GM12873 (cell line): ENCODE results near the gene DENND5B.

ENCODE experiments used
- TF ChIP-seq, protein P1 (sequence below): IDR thresholded peaks from 2 replicates; pipeline ENCODE4 v1.5.1; 2012; ENCODE audit warnings: low read depth, mild to moderate bottlenecking, moderate library complexity, low read length, control low read depth; ENCODE audit not compliant: insufficient read depth; ENCODE audit errors: missing control alignments

DENND5B gene

DNA sequence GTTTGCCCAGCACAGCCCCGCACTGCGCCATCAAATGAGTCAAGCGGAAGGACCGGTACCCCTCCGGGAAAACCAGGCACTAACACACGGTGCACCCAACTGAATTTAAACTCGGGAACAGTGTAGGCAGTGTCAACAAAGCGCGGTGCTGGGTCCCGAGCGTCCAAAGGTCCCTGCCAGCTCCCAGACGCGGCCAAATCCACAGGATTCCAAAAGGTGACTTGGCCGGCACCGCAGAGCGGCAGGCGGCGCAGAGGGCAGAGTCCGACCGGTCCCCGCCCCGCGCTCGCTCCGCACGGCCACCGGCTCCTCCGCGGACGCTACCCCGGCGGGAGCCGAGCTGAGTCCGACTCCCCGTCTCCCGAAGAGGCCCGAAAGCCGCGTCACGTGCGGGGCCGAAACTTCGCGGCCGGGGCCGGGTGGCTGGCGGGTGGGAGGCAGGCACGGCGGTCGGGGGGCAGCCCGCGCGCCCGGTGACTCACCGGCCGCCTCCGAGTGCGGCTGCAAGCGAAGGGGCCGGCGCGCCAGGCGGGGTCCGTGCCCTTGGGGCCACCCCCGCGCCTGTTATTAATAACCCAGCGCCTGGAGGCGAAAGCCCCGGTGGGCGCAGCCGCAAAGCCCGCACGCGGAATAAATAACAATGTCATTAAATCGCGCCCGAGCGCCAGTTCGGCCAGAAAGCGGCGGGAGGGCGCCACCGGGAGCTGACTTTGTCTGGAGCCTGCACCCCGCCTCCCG is 863 bp downstream of the DENND5B start:
- TF ChIP-seq, protein P1, sequence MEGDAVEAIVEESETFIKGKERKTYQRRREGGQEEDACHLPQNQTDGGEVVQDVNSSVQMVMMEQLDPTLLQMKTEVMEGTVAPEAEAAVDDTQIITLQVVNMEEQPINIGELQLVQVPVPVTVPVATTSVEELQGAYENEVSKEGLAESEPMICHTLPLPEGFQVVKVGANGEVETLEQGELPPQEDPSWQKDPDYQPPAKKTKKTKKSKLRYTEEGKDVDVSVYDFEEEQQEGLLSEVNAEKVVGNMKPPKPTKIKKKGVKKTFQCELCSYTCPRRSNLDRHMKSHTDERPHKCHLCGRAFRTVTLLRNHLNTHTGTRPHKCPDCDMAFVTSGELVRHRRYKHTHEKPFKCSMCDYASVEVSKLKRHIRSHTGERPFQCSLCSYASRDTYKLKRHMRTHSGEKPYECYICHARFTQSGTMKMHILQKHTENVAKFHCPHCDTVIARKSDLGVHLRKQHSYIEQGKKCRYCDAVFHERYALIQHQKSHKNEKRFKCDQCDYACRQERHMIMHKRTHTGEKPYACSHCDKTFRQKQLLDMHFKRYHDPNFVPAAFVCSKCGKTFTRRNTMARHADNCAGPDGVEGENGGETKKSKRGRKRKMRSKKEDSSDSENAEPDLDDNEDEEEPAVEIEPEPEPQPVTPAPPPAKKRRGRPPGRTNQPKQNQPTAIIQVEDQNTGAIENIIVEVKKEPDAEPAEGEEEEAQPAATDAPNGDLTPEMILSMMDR, result peak; percentile 3

DNA sequence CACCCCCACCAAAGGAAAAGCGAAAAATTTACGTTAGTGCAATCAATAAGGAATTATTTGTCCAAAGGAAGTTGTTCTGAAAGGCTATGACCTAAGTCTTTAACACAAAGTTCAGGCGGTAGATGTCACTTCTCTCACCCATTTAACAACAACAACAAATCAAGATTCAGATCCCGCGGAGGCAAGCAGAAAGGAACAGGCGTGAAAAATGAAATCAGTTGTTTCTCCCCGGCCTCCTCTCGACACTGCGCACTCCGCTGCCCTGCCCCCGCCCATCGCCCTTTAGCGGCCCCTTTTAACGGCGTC is 1.4 kb downstream of the DENND5B start:
- TF ChIP-seq, protein P1, result no peak

DNA sequence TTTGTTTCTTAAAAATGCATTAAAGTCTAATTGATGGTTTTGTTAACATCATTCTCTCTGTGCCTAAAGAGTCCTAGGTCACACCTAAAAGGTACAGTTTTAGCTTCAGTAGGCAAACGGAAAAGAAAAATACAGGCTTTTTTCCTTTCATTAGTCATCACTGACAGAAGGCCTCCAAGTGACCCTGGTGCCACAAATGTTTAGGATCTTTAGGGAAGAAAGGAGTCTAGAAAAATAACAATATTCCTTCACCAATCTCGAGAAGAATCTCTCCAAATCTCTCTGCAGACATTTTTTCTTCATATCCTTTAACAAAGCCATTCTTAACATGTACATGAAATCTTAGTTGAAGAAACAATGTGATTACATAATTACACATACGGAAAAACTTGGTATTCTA is 2.0 kb downstream of the DENND5B start:
- TF ChIP-seq, protein P1, result no peak

DNA sequence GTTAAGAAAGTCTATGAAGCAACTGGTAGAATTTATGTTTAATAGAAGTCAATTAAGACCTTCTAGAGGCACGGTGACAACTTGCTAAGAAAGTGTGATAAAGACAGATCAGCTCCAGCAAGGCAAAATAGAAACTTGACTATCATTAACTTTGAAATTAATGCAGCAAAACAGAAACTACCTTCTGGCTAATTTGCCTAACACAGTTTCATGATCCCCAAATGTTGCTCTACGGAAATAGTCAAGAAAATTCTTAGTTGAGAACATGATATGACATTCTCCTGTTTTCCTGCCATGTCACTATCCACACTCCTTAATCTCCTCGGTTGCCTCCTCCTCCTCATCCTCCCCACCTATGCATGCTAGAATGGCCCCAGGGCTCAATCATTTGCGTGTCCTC is 4.2 kb downstream of the DENND5B start:
- TF ChIP-seq, protein P1, result no peak

DNA sequence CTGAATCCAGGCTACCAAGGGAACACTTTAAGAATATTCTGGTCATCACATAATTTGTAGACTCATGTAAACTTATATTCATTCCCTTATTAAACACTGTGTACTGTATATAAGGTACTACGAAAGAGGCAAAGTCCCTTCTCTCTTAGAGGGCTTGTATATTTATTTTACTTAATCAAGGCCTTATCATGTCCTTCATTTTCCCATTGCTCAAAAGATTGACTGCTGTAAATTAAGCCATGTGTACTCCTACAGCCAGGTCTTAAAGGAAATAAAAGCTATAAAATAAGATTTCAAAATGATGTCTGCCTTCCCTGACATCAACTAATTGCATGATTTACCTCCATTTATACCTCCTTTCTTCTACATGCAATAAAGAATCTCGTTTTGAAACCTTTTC is 5.0 kb downstream of the DENND5B start:
- TF ChIP-seq, protein P1, result no peak

DNA sequence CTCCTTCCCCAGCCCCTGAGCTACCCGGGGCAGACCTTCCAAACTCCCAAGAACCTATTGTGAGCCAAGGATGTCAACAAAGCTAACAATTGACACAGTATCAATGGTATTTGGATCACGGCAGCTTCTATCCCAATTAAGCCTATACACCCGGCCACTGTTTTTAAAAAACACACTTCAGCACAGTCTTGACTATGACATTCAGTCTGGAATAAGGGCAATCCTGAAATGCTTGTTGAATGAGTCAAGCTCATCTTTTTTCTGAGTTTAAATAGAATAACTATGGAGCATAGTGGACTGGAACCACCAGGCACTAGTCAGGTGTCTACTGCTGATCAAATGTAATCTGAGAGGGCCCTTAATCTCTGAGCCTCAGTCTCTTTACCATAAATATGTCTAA is 5.7 kb downstream of the DENND5B start:
- TF ChIP-seq, protein P1, result no peak

DNA sequence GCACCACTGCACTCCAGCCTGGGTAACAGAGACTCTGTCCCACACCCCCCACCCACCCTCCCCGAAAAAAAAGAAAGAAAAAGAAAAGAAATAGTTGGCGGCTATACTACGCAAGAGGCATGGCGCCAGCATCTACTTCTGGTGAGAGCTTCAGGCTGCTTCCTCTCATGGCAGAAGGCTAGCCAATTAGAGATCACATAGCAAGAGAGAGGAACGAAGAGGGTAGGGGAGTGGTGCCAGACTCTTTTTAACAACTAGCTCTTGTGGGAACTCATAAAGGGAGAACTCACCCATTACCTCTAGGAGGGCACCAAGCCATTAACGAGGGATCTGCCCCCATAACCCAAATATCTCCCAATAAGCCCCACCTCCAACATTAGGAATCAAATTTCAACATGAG is 6.2 kb downstream of the DENND5B start:
- TF ChIP-seq, protein P1, result no peak

DNA sequence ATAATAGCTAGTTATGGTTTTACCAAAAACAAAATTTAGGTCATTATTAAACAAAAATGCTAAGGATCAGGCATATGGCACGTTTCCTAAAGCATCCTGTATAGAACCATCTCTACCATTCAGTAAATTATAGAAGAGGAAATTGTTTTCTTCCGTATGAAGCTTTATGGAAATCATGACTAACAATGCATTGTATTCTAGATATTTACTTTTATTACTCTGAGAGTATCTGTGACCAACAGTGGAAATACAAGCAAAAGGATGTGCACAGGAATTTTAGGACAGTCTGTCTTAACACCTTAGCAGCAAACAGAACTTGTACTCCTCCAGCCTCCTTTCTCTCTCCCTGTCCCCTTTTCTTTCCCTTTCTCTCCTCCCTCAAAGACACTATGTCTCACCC is 7.1 kb downstream of the DENND5B start:
- TF ChIP-seq, protein P1, result no peak
